Gastrocnemius medialis (tissue), 4 donors: Measurements from ENCODE around the gene LIN7A. TPM values are rescaled to one million over a fixed set of nuclear protein-coding genes. Genes with fewer than 3 reads are reported as not detected.

Experiments
- ATAC-seq, 2 donors: fragments of 150-250 bp; one replicate each; pipeline ENCODE4 v1.9.1; 2016
- DNase-seq, 2 donors: peaks; one replicate each; pipeline ENCODE4 v3.0.0-alpha.2; 2019
- H3K27ac ChIP-seq, 4 donors: fragments of 200-600 bp; sonication (generic); 1 replicate in 1 of 4; 2 replicates in 3 of 4; pipeline ENCODE4 v1.5.1; 2016 to 2018; ENCODE audit warnings: mild to moderate bottlenecking in 2 of 4, moderate library complexity in 1 of 4
- H3K27me3 ChIP-seq, 3 donors: fragments of 200-600 bp; sonication (generic) in 2 of 3; 1 replicate in 1 of 3; 2 replicates in 2 of 3; pipeline versions ENCODE4 v1.5.1 to v1.6.0; 2016 to 2019; ENCODE audit warnings: mild to moderate bottlenecking in 1 of 3, moderate library complexity in 1 of 3
- H3K36me3 ChIP-seq, 2 donors: fragments of 200-600 bp; sonication (generic) in 1 of 2; one replicate each; pipeline ENCODE4 v1.5.1; 2017 to 2018
- H3K4me1 ChIP-seq, 2 donors: fragments of 200-600 bp; sonication (generic) in 1 of 2; one replicate each; pipeline ENCODE4 v1.5.1; 2016 to 2017; ENCODE audit warnings: mild to moderate bottlenecking in 2 of 2
- H3K4me3 ChIP-seq, 4 donors: fragments of 200-600 bp; sonication (generic) in 3 of 4; 1 replicate in 1 of 4; 2 replicates in 3 of 4; pipeline ENCODE4 v1.5.1; 2016 to 2019; ENCODE audit warnings: mild to moderate bottlenecking in 2 of 4
- H3K9me3 ChIP-seq, 3 donors: fragments of 200-600 bp; sonication (generic) in 2 of 3; 1 replicate in 1 of 3; 2 replicates in 2 of 3; pipeline ENCODE4 v1.5.1; 2016 to 2019
- POLR2A ChIP-seq, 2 donors: fragments of 450-650 bp; IDR thresholded peaks; one replicate each; pipeline ENCODE4 v1.6.1; 2017; ENCODE audit warnings: antibody characterized with exemption in 2 of 2, mild to moderate bottlenecking in 2 of 2, moderate library complexity in 2 of 2
- in situ Hi-C, 4 donors: fragments of 200-750 bp; cut with MboI; loops; one replicate each; pipeline versions ENCODE4 v1.15.0 to v1.8.0; 2017; ENCODE audit warnings: low sequenced_read_pairs in 4 of 4
- intact Hi-C: fragments of 100-400 bp; cut with DNase I; formaldehyde crosslinking; loops from one replicate; pipeline ENCODE4 v1.15.1; 2023; ENCODE audit warnings: low total_unique reads
- total RNA-seq, 4 donors: library from RNA; depleted of rRNA; stranded (reverse); fragments of >200 nt; gene quantifications; one replicate each; pipeline versions ENCODE4 v1.1.0 to v1.2.3, GENCODE V29; 2016
- TF ChIP-seq, protein P1 (sequence below), 5 experiments: fragments of 450-650 bp in 3 of 5; fragments of 200-600 bp in 2 of 5; sonication (generic) in 2 of 5; IDR thresholded peaks in 4 of 5; conservative IDR thresholded peaks in 1 of 5; 1 replicate in 4 of 5; 2 replicates in 1 of 5; pipeline ENCODE4 v1.5.1; 2016 to 2019; ENCODE audit warnings: antibody characterized with exemption in 5 of 5, mild to moderate bottlenecking in 3 of 5, moderate library complexity in 3 of 5

Gene LIN7A
- total RNA-seq, 4 donors from 2014 or later: 1.4 to 4.8 (median 2.8) TPM

DNA sequence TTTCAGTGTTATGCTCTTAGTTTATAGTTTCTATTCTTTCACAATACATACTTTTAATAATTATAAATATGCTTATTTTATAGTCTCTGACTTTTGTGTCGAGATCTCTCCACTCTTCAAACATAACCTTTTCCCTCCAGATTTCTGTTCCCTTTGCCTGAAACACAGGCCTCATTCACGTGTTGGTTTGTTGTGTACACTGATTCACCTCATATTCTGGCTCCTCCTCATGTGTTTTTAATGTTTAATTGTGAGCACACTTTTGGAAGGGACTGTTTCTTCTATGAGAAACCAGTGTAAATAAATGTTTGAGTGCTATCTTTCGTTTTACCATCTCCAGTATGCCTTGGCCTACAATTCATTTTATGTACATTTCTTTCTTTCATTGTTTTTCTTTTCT lies 20.1 kb downstream of the LIN7A start:
- intact Hi-C loops (no loop called here), in situ Hi-C loops (no loop called here)
- H3K36me3 ChIP-seq: no peaks in the 10 kb centered on the region
- ATAC-seq: no peak
- no peak overlapping the region for H3K4me3 ChIP-seq
- TF ChIP-seq POLR2A (IDR thresholded peaks at IDR 0.05): no peak
- TF ChIP-seq, protein P1, sequence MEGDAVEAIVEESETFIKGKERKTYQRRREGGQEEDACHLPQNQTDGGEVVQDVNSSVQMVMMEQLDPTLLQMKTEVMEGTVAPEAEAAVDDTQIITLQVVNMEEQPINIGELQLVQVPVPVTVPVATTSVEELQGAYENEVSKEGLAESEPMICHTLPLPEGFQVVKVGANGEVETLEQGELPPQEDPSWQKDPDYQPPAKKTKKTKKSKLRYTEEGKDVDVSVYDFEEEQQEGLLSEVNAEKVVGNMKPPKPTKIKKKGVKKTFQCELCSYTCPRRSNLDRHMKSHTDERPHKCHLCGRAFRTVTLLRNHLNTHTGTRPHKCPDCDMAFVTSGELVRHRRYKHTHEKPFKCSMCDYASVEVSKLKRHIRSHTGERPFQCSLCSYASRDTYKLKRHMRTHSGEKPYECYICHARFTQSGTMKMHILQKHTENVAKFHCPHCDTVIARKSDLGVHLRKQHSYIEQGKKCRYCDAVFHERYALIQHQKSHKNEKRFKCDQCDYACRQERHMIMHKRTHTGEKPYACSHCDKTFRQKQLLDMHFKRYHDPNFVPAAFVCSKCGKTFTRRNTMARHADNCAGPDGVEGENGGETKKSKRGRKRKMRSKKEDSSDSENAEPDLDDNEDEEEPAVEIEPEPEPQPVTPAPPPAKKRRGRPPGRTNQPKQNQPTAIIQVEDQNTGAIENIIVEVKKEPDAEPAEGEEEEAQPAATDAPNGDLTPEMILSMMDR (IDR thresholded peaks at IDR 0.05 in 4 of 5, conservative IDR thresholded peaks at IDR 0.05 in 1 of 5): no peak
- no peaks in the 10 kb centered on the region for H3K9me3 ChIP-seq
- no peaks in the 10 kb centered on the region for H3K27me3 ChIP-seq
- no peak overlapping the region for H3K27ac ChIP-seq
- DNase-seq: no peak
- H3K4me1 ChIP-seq: no peaks in the 10 kb centered on the region

DNA sequence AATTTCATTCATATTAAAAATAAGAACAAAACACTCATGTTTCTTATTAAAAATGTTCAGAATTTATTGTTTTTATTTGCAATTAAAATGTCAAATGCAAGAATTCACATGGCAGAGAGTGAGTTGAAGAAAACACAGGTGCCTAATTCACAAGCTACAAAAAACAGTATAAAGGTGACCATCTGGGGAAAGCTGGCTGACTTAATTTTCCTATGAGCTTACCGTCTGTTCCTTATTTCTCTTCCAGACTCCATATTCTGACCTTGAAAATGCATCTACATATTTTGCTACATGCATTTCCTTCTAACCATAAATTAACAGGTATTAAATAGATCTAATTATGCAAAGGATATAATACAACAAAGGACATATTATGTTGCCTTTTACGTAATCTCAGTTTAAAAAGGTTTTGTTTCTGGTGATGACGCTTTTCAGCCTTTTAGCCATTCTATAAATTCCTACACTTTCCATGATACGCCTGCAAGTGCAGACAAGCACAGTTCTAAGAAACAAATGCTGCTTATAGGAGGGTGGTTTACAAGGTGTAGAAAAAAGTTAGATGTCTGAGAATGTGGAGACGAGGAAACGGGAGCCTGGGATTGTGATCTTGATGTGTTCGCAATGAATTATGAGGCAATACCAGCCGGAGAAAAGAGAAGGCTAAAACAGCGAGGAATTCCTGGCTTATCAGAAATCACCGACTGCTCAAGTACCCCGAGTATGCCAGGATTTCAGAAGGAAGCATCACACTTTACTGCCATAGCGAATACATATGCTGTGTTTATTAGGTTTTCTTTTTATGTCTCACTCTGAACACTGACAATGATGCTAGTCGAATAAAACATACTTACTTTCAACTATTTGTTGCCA lies 24.6 kb downstream of the LIN7A start:
- Histone ChIP-seq H3K27ac (no peak overlapping the region), H3K36me3 (no peaks in the 10 kb centered on the region), H3K4me3 (no peak overlapping the region), H3K4me1 (no peaks in the 10 kb centered on the region), H3K27me3 (no peaks in the 10 kb centered on the region), H3K9me3 (no peaks in the 10 kb centered on the region)
- TF ChIP-seq, protein P1 (IDR thresholded peaks at IDR 0.05 in 4 of 5, conservative IDR thresholded peaks at IDR 0.05 in 1 of 5): no peak
- no peak for TF ChIP-seq POLR2A (IDR thresholded peaks at IDR 0.05)
- no peak for ATAC-seq
- no peak for DNase-seq
- intact Hi-C loops: no loop called here
- in situ Hi-C loops: no loop called here

DNA sequence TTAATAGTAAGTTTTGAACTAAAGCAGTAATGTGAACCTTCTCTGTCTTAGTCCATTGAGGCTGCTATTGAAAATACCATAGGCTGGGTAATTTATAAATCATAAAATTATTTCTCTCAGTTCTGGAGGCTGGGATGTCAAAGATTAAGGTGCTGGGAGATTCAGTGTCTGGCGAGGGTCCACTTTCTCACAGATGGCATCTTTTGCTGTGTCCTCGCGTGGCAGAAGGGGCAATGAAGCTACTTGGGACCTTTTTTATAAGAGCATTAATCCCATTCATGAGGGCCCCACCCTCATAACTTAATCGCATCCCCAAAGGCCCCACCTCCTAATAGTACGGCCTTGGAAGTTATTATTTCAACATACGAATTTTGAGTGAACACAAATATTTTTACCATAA lies 28.4 kb downstream of the LIN7A start:
- intact Hi-C loops (no loop called here), in situ Hi-C loops (no loop called here)
- Histone ChIP-seq H3K9me3 (no peaks in the 10 kb centered on the region), H3K4me3 (no peak overlapping the region), H3K4me1 (no peaks in the 10 kb centered on the region), H3K27me3 (no peaks in the 10 kb centered on the region), H3K27ac (no peak overlapping the region), H3K36me3 (no peaks in the 10 kb centered on the region)
- DNase-seq (no peak), ATAC-seq (no peak)
- no peak for TF ChIP-seq POLR2A (IDR thresholded peaks at IDR 0.05)
- TF ChIP-seq, protein P1 (IDR thresholded peaks at IDR 0.05 in 4 of 5, conservative IDR thresholded peaks at IDR 0.05 in 1 of 5): no peak

DNA sequence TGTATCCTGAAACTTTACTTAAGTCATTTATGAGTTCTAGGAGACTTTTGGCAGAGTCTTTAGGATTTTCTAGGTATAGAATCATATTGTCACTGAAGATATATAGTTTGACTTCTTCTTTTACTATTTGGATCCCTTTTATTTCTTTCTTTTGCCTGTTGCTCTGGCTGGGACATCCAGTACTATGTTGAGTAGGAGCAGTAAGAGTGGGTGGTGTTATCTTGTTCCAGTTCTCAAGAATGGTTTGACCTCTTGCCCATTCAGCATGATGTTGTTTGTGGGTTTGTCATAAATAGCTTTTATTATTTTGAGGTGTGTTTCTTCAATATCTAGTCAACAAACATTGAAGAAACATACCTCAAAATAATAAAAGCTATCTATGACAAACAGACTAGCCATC lies 35.0 kb downstream of the LIN7A start:
- ATAC-seq: no peak
- intact Hi-C loops: no loop called here

More for the DNA sequence above, 35.0 kb downstream of the LIN7A start:
- H3K9me3 ChIP-seq: no peaks in the 10 kb centered on the region
- in situ Hi-C loops: no loop called here
- H3K27ac ChIP-seq: no peak overlapping the region
- TF ChIP-seq POLR2A (IDR thresholded peaks at IDR 0.05): no peak
- TF ChIP-seq, protein P1 (IDR thresholded peaks at IDR 0.05 in 4 of 5, conservative IDR thresholded peaks at IDR 0.05 in 1 of 5): no peak
- H3K4me1 ChIP-seq: no peaks in the 10 kb centered on the region
- DNase-seq: no peak
- no peaks in the 10 kb centered on the region for H3K27me3 ChIP-seq
- no peaks in the 10 kb centered on the region for H3K36me3 ChIP-seq
- no peak overlapping the region for H3K4me3 ChIP-seq
